ENCODE measurements around the gene SPIRE2. TPM values are rescaled to one million over a fixed set of nuclear protein-coding genes. Genes with fewer than 3 reads are reported as not detected.
"Not testable (repeated sequence)": the region's sequence is repeated elsewhere in the genome, so short reads cannot be mapped to it uniquely, and the experiment has no call there.

SPIRE2 gene
- total RNA-seq, 2 donors from 2014 or later: 70.2 to 97.7 TPM

DNA sequence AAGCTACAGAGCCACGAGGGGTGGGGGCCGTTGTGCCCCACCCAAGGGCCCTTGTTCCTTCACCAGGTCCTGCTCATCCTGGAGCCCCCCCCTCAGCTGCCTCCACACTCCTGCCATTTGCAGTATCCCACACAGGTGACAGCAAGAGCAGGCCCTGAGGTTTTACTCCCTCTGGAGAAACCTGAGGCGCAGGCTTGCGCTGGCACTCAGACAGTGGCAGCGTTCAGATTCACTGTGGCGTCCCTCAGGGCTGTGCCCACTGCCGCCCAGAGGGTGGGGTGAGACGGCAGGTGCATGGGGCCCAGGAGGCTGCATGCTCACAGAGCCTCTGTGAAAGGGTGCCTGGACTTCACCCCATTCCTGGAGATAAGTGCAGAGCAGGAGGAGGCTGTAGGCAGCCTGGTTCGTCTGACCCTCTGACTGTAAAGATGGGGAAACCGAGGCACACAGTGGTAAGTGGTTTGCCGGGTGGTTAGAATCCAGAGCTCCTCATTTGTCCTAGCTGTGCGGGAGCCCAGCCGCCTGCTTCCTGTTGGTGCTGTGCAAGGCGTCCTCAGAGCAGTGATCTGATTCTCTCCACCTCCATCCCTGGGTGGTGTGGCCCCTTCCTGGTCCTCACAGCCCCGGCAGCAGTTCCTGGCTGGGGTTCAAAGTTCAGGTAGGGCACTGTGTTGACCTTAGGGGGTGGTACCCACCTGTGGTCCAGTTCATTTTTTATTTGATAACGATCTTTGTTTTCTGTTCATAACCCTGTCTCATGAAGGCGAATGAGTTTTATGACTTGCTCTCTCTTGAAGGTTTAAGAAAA is 1.6 kb downstream of the SPIRE2 start:
- intact Hi-C loops (cut with DNase I, micrococcal nuclease): no loop called here
- DNase-seq: peak; percentile 74 to 84
- ATAC-seq: peak; percentile 44

DNA sequence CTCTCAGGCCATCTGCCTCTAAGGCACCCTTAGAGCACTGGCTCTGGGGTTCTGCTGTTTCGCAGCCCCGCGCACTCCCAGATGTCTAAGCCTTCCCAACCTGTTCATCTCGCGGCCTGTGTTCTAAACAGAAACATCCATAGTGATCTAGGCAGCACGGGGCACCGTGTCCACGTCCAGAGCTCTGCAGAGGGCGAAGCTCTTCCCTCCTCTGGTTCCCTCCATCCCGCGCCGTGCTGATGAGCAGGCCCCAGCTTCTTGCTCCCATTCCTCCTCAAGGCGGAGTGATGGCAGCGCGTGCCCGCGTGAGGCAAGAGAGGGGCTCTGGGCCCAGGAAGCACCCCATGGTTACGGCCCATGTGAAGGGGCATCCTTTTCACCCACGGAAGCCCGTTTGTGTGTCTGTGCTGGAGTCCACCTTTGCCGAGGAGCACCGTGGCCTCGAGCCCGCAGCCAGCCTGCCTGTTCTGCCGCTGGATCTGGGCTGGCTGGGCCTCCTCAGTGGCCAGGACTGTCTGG is 3.6 kb downstream of the SPIRE2 start:
- intact Hi-C loops (cut with DNase I, micrococcal nuclease): no loop called here
- ATAC-seq (no peak), DNase-seq (no peak)

DNA sequence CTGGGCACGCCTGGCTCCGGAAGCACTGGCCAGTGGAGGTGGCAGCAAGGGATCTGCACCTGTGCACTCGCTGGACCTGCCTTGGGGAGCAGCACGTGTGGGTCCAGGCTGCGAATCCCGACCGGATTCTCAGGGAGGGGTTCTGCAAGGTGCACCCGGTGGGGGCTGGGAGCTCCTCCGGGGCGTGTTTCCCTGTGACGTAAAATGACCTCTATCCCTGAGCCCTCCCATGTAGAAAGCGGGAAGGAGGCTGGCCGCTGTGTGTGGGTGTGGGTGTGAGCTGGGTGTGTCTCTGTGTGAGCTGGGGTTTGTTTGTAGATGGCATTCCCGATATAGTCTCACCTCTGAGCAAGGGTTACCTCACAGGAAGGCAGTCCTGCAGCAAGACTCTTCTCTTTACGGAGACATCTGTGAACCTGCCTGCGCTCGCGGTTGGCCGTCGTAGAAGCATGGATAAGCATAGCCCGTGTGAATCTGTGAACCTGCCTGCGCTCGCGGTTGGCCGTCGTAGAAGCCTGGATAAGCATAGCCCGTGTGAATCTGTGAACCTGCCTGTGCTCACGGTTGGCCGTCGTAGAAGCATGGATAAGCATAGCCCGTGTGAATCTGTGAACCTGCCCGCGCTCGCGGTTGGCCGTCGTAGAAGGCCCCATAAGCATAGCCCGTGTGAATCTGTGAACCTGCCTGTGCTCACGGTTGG is 5.5 kb downstream of the SPIRE2 start:
- intact Hi-C loops (cut with DNase I, micrococcal nuclease): not testable (repeated sequence)
- ATAC-seq (peak; percentile 73), DNase-seq (peak; percentile 90 to 97)

DNA sequence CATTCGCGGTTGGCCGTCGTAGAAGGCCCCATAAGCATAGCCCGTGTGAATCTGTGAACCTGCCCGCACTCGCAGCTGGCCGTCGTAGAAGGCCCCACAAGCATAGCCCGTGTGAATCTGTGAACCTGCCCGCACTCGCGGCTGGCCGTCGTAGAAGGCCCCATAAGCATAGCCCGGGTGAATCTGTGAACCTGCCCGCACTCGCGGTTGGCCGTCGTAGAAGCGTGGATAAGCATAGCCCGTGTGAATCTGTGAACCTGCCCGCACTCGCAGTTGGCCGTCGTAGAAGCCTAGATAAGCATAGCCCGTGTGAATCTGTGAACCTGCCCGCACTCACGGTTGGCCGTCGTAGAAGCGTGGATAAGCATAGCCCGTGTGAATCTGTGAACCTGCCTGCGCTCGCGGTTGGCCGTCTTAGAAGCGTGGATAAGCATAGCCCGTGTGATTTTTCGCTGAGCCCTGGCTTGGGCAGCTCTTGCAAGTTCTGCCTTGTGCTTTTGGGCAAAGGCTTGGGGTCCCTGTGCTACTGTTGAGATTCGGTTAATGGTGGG is 6.6 kb downstream of the SPIRE2 start:
- DNase-seq; ATAC-seq; intact Hi-C loops (cut with DNase I, micrococcal nuclease): not testable (repeated sequence)

DNA sequence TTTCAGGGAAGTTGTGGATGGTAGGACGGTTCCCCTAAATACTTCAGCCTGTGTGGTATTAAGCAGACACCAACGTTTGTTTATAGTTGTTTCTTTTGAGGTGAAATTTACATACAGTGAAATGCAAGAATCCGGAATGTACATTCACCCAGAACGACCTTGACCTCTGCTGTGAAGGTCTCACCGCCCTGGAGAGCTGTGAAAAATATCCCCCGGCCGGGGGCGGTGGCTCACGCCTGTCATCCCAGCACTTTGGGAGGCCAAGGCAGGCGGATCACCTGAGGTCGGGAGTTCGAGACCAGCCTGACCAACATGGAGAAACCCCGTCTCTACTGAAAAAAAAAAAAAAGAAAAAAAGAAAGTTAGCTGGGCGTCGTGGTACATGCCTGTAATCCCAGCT is 8.2 kb downstream of the SPIRE2 start:
- intact Hi-C loops (cut with DNase I, micrococcal nuclease); ATAC-seq; DNase-seq: not testable (repeated sequence)

DNA sequence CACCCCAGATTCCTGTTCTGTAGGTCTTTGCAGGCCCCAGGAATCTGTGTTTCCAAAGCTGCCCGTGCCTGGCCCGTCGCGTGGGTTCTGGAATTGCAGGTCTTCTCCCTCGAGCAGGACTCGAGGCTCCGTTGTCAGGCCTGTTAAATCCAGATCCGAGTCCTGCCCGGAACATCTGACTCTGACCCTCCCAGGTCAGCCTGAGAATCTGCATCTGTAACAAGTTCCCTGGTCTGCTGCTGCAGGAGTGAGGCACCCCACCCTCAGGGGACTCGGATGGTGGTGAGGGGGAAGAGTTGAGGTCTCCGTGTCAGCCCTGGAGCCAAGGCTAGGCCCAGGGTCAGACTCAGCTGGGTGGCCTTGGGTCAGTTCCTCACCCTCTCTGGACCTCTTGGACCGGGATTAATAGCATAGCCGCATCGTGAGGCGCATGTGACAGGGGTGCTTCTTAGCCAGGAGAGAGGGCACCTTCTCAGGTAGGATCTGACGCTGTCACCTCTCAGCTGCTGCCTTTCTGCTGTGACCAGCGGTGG is 8.8 kb downstream of the SPIRE2 start:
- intact Hi-C loops (cut with DNase I, micrococcal nuclease): no loop called here
- no peak for DNase-seq
- peak; percentile 3 for ATAC-seq

DNA sequence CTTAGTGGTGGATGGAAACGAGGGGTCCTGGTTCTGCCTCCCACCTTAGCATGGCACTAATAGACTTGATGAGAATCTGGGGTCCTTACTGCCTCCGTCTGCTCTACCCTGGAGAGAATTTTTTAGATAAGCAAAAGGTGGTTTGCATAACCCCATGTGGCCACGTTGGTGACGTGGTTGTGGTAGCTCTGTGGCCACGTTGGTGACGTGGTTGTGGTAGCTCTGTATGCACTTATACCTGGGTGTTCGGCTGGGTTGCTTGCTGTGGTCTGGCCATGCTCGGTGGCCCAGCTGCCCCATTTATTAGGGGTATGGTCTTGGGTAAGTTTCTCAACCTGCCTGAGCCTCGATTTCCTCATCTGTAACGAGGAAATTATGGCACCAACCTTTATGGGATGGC is 13.0 kb downstream of the SPIRE2 start:
- DNase-seq: no peak
- ATAC-seq: no peak
- intact Hi-C loops (cut with DNase I, micrococcal nuclease): no loop called here

DNA sequence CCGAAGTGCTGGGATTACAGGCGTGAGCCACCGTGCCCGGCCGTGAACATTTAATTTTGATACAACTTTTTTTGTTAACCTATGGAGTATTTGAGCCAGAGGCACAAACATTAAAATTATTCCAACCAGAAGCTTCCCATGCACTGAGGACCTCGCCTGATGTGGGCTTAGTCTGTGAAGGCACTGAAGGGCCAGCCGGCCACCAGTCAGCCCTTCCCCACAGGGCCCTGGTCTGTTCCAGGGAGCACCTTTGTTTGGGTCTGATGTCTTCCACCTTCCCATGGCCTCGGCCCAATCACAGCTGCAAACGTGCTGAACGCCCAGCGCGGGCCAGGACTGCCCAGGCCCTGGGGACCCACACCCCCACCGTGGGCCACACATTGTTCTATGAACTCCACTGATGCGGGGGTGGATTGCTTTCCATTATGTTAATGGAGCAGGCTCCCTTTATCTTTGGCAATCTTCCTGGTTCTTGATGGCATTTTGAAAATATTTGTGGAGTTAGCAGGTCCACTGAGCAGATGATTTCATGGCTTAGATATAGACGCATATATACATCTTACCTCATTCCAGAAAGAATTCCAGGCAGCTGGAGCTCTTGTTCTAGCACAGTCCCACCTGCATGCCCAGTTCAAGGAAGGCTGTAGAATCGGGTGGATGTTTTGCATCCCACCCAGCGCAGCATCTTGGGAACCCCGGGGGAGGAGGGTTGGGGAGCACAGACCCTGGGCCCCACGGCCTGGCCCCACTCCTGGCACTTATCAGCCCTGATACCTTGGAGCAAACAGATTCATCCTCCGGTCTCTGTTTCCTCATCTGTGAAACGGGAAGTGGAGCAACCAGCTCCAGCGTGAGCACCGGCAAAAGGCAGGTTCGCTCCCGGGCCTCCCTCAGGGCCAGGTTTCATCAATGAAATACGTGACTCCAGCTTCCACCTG is 14.5 kb downstream of the SPIRE2 start:
- ATAC-seq (no peak), DNase-seq (no peak)
- intact Hi-C loops (cut with DNase I, micrococcal nuclease): no loop called here

DNA sequence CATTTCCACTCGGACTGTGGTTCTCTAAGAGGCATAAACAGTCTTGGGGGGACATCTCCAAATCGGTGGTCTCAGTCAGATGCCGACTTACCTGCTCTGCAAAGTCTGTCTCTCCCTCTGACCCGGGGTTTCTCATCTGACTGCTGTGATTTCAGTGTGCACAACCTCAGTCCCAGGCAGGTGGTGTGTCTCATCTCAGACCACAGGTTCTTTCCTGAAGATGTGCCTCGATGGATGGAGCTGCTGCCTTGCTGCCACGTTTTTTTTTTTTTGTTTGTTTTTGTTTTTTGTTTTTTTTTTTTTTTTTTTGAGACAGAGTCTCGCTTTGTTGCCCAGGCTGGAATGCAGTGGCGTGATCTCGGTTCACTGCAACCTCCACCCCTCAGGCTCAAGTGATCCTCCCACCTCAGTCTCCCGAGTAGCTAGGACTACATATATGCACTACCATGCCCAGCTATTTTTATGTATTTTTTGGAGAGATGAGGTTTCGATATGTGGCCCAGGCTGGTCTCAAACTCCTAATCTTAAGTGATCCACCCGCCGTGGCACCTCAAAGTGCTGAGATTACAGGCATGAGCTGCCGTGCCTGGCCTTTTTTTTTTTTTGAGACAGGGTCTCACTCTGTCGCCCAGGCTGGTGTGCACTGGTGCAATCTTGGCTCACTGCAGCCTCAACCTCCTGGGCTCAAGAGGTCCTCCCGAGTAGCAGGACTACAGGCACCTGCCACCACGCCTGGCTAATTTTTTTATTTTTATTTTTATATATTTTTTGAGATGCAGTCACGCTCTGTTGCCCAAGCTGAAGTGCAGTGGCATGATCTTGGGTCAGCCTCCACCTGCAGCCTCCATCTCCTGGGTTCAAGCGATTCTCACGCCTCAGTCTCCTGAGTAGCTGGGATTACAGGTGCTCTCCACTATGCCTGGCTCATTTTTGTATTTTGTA is 15.4 kb downstream of the SPIRE2 start:
- no peak for ATAC-seq
- no peak for DNase-seq
- intact Hi-C loops (cut with DNase I, micrococcal nuclease): no loop called here

DNA sequence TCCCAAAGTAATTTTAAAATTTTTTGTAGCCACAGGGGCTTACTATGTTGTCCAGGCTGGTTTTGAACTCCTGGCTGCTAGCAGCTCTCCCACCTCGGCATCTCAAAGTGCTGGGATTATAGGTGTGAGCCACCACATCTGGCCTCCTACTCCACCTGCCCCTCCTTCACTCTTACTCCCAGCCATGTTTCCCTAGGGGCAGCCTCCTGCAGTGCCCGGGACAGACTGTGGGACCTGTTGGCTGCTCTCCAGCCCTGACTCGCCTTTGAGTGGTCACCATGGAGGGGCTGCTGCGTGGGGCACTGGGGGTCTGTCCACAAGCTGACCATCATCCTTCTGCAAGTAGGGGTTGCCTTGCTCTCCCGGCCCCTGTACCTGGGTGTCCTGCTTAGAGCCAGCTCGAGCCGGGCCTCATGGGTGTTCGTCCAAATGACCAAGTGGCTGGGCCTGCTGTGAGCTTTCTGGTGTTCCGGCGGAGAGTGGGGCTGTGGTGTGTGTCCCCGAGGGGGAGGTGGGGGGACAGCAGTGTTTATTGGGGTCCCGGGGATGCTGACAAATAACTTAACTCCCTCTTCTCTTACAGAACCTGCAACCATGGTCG is 16.6 kb downstream of the SPIRE2 start:
- DNase-seq (no peak), ATAC-seq (no peak)
- intact Hi-C loops (cut with DNase I, micrococcal nuclease): no loop called here

DNA sequence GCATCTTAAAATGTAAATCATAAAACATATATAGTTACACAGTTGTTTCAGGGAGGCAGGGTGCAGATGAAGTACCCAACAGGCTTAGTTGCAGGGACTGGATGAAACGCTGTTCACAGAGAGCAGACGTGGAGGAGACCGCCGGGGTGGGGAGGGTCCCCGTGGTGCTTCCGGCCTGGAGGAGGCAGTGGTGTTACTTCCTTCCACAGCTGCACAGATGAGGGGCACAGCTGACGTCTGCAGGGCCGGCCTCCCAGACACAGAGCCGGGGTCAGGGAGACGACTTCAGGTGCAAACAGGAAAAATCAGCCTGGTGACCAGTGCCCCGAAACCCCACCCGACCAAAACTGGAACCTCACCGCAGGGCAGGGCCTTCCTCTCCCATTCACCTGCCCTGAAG is 17.1 kb downstream of the SPIRE2 start:
- intact Hi-C loops (cut with DNase I, micrococcal nuclease): no loop called here
- no peak for DNase-seq
- no peak for ATAC-seq

DNA sequence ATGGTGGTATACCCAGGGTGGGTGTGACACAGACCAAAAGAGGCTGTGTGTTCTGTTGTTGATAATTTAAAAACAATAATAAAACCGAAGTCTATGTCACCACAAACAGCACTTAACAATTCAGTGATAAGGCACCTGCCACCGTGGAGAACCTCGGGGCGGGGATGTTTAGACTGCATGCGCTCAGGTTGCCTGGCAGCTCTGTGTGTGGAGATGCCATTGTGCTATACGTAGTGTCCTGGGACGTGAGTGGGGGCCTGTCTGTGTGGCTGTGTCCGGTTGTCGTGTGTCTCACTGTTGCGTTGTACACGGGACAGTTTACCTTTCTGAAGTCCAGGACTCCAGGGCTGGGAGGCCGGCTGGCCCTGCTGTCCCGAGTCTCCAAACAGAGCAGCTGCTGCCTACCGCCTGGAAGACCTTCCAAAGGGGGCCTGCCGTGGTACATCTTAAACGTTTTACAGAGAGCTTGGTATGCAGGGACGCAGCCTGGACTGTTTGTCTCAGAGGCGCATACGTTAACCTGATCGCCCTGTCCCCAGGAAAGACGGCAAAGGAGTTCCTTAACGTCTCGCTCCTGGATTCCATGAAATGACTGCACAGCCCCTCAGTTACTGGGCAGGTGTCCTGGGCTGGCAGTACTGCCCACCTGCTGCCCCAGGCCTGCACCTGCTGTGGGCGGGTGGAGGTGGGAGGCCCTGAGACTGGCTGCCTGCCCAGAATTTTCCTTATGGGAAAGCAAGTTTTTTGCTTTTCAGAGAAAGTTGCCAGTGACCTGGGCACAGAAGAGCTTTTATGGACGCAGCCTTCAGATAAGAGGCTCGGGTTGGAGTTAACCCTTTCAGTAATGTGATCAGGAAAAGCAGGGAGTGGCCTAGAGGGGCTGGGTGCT is 19.0 kb downstream of the SPIRE2 start:
- DNase-seq (peak; percentile 72 to 79), ATAC-seq (peak; percentile 84)
- intact Hi-C loops (cut with DNase I, micrococcal nuclease): no loop called here

DNA sequence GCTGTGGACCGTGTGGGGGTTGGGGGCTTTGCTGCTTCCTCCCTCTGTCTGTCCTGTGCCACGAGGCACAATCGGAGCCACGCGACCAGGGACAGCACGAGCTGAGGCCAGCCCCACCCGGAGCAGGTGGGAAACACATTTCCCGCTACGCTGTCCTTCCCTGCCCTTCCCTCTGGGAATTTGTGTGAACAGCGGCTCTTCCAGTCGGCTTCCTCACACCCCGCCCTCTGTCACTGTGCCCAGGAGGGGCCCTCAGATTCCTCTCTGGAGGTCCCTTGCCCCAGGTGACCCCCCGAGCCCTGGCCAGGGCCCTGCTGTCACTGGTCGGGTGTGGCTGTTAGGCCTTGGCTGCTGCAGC is 19.6 kb downstream of the SPIRE2 start:
- peak; percentile 57 to 71 for DNase-seq
- ATAC-seq: peak; percentile 64
- intact Hi-C loops (cut with DNase I, micrococcal nuclease): no loop called here

DNA sequence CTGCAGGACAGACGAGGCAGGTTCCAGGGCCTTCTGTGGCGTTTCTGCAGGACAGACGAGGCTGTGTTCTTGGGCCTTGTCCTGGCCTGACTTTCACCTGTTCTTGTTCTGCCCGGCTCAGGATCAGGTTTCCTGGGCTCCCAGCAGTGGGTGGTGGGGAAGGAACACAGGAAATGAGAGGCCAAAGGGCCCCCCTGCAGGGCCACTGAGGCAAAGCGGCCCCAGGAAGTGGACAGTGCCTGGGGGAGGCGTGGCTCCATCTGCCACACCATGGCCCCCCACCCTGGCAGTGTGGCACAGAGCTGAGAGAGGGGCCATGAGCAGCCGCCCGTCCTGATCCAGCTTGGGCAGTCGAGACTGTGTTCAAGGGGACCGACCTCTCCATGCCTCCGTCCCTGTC is 20.7 kb downstream of the SPIRE2 start:
- no peak for ATAC-seq
- intact Hi-C loops (cut with DNase I, micrococcal nuclease): no loop called here

DNA sequence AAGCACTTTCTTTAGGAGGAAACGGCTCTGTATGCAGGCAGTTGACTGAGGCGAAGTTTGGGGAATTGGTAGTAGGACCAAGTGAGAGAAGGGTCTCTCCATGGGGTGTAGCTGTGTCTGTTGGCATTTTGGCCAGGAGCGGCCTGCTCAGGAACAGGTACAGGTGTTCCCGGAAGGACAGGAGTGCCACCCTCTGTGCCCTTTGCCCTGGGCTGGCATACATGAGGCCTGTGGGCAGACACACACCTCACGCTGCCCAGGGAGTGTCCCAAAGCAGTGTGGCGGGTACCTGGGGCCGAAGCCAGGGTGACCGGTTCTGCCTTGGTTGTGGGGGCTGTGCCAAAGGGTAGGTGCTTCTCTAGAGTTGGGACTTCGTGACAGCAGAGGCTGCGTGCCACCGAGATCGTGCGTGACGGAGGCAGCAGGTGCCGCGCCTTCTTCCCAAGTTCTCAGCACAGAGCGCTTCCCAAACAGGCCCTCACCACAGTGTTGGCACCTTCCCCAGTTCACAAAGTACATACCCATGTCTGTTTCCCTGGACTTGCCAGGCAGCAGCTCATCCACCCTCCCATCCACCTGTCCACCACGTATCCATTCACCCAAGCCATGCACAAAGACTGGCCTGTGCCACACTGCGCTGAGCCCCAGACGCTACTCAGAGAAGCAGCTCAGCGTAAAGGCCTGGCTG is 25.2 kb downstream of the SPIRE2 start:
- peak; percentile 78 to 82 for DNase-seq
- intact Hi-C loops (cut with DNase I, micrococcal nuclease): no loop called here
- ATAC-seq: peak; percentile 97

More for the DNA sequence above, 20.7 kb downstream of the SPIRE2 start:
- no peak for DNase-seq

All from left colon (tissue), 2 donors.